WTC11 (cell line): ENCODE measurements around the gene FAM185A. TPM values are rescaled to one million over a fixed set of nuclear protein-coding genes. Genes with fewer than 3 reads are reported as not detected.

Source experiments
- ATAC-seq: fragments of 200-7000 bp; cut with Tn5 transposase; 2 replicates; pipeline ENCODE4 v1.10.0; 2021; ENCODE audit warnings: mild to moderate bottlenecking, moderate library complexity
- CTCF ChIA-PET: fragments of 300-600 bp; sonication (Branson Sonifier 250); formaldehyde crosslinking; loops from one replicate; lab custom pipeline; 2021; ENCODE audit warnings: antibody characterized with exemption; lab: Charles Lee
- POLR2A ChIA-PET: fragments of 350-600 bp; sonication (Branson Sonifier 250); formaldehyde crosslinking; loops from one replicate; lab custom pipeline; 2021; ENCODE audit warnings: antibody characterized with exemption; lab: Charles Lee
- DNase-seq: peaks from one replicate; pipeline ENCODE4 v3.0.0; 2021; ENCODE audit warnings: low spot score
- H3K27ac Mint-ChIP-seq: 2 replicates; pipeline ENCODE4 v1.8.0; 2021; ENCODE audit warnings: mixed read lengths
- H3K27me3 Mint-ChIP-seq: 2 replicates; pipeline ENCODE4 v1.8.0; 2021; ENCODE audit warnings: low read depth, mild to moderate bottlenecking, moderate library complexity, mixed read lengths
- H3K36me3 Mint-ChIP-seq: 2 replicates; pipeline ENCODE4 v1.8.0; 2021; ENCODE audit warnings: mixed read lengths
- H3K4me1 Mint-ChIP-seq: 2 replicates; pipeline ENCODE4 v1.8.0; 2022; ENCODE audit warnings: mixed read lengths
- H3K4me3 Mint-ChIP-seq: 2 replicates; pipeline ENCODE4 v1.8.0; 2021; ENCODE audit warnings: mild to moderate bottlenecking, moderate library complexity, mixed read lengths
- H3K9me3 Mint-ChIP-seq: 2 replicates; pipeline ENCODE4 v1.8.0; 2021; ENCODE audit warnings: mixed read lengths
- ATF1 ChIP-seq: sonication (generic); formaldehyde crosslinking; IDR thresholded peaks from 2 replicates; pipeline ENCODE4 v1.8.1; 2023; ENCODE audit warnings: mild to moderate bottlenecking, moderate library complexity, missing genetic modification reagents
- E2F5 ChIP-seq: sonication (generic); formaldehyde crosslinking; IDR thresholded peaks from 2 replicates; pipeline ENCODE4 v1.8.1; 2022; ENCODE audit warnings: mild to moderate bottlenecking, moderate library complexity, missing genetic modification reagents
- ELF4 ChIP-seq: sonication (generic); formaldehyde crosslinking; IDR thresholded peaks from 2 replicates; pipeline ENCODE4 v1.8.1; 2022; ENCODE audit warnings: low read depth, mild to moderate bottlenecking, moderate library complexity, missing genetic modification reagents
- EMX1 ChIP-seq: fragments of 250-450 bp; sonication (Bioruptor Pico); IDR thresholded peaks from 2 replicates; pipeline ENCODE4 v1.8.0; 2021; ENCODE audit warnings: mild to moderate bottlenecking
- ESRRA ChIP-seq: sonication (generic); formaldehyde crosslinking; IDR thresholded peaks from 2 replicates; pipeline ENCODE4 v1.8.1; 2022; ENCODE audit warnings: mild to moderate bottlenecking, missing genetic modification reagents, borderline replicate concordance
- FOXP4 ChIP-seq: sonication (generic); formaldehyde crosslinking; IDR thresholded peaks from 2 replicates; pipeline ENCODE4 v1.8.0; 2022; ENCODE audit warnings: mild to moderate bottlenecking, missing genetic modification reagents
- GTF2I ChIP-seq: fragments of 250-450 bp; sonication (Bioruptor Pico); conservative IDR thresholded peaks from 2 replicates; pipeline ENCODE4 v1.4.0; 2021; ENCODE audit warnings: mild to moderate bottlenecking
- NFATC4 ChIP-seq: fragments of 250-450 bp; sonication (Bioruptor Pico); IDR thresholded peaks from 2 replicates; pipeline ENCODE4 v1.9.0; 2021; ENCODE audit warnings: mild to moderate bottlenecking
- NFYB ChIP-seq: sonication (generic); formaldehyde crosslinking; conservative IDR thresholded peaks from 2 replicates; pipeline ENCODE4 v1.8.0; 2022; ENCODE audit warnings: low read depth, missing genetic modification reagents
- PRDM15 ChIP-seq: sonication (generic); formaldehyde crosslinking; IDR thresholded peaks from 2 replicates; pipeline ENCODE4 v1.8.0; 2022; ENCODE audit warnings: missing genetic modification reagents
- PREB ChIP-seq: sonication (generic); formaldehyde crosslinking; IDR thresholded peaks from 2 replicates; pipeline ENCODE4 v1.8.1; 2022; ENCODE audit warnings: mild to moderate bottlenecking, missing genetic modification reagents, moderate library complexity, borderline replicate concordance
- SP1 ChIP-seq: sonication (generic); formaldehyde crosslinking; conservative IDR thresholded peaks from 2 replicates; pipeline ENCODE4 v1.8.1; 2022; ENCODE audit warnings: missing genetic modification reagents
- TEAD4 ChIP-seq: sonication (generic); formaldehyde crosslinking; IDR thresholded peaks from 2 replicates; pipeline ENCODE4 v1.8.0; 2022; ENCODE audit warnings: mild to moderate bottlenecking, missing genetic modification reagents
- USF2 ChIP-seq: sonication (generic); formaldehyde crosslinking; IDR thresholded peaks from 2 replicates; pipeline ENCODE4 v1.8.1; 2023; ENCODE audit warnings: mild to moderate bottlenecking, missing genetic modification reagents, moderate library complexity
- ZBTB21 ChIP-seq: sonication (generic); formaldehyde crosslinking; IDR thresholded peaks from 2 replicates; pipeline ENCODE4 v1.8.1; 2023; ENCODE audit warnings: mild to moderate bottlenecking, missing genetic modification reagents, borderline replicate concordance
- ZNF121 ChIP-seq: sonication (generic); formaldehyde crosslinking; IDR thresholded peaks from 2 replicates; pipeline ENCODE4 v1.8.0; 2023; ENCODE audit warnings: missing genetic modification reagents
- ZNF671 ChIP-seq: fragments of 250-450 bp; sonication (Bioruptor Pico); IDR thresholded peaks from 2 replicates; pipeline ENCODE4 v1.8.0; 2021; ENCODE audit warnings: mild to moderate bottlenecking
- total RNA-seq: library from RNA; stranded (reverse); gene quantifications from 3 replicates; pipeline ENCODE4 v1.2.3, GENCODE V29; 2021

FAM185A gene
- total RNA-seq, 1 experiment from 2014 or later = 8.6 TPM

GRCh38 chr7:102829075-102829474, 80.3 kb downstream of the FAM185A start:
- DNase-seq (no peak), ATAC-seq (no peak)
- ChIA-PET POLR2A (no interaction called here), CTCF (no interaction called here)
- peaks cover 8% of the 10 kb centered on the region for H3K4me1 Mint-ChIP-seq
- no peak overlapping the region for H3K4me3 Mint-ChIP-seq
- no peaks in the 10 kb centered on the region for H3K27me3 Mint-ChIP-seq
- no peaks in the 10 kb centered on the region for H3K9me3 Mint-ChIP-seq
- peaks cover 6% of the 10 kb centered on the region; the same call in 1 of the 2 replicates for H3K36me3 Mint-ChIP-seq
- H3K27ac Mint-ChIP-seq = no peak overlapping the region
- TF ChIP-seq ZNF671 (CRISPR knock-in tag) = no peak
- TF ChIP-seq PRDM15 (CRISPR knock-in tag) = no peak
- TF ChIP-seq ZNF121 (CRISPR knock-in tag) = no peak
- TF ChIP-seq ATF1 (CRISPR knock-in tag) = no peak
- TF ChIP-seq ESRRA (CRISPR knock-in tag) = no peak
- no peak for TF ChIP-seq PREB (CRISPR knock-in tag)
- TF ChIP-seq ZBTB21 (CRISPR knock-in tag) = no peak
- TF ChIP-seq NFYB (CRISPR knock-in tag) = no peak
- no peak for TF ChIP-seq SP1 (CRISPR knock-in tag)
- no peak for TF ChIP-seq E2F5 (CRISPR knock-in tag)
- TF ChIP-seq TEAD4 (CRISPR knock-in tag) = no peak

GRCh38 chr7:102830197-102830596, 81.4 kb downstream of the FAM185A start:
- no peaks in the 10 kb centered on the region for H3K27me3 Mint-ChIP-seq
- no peaks in the 10 kb centered on the region for H3K9me3 Mint-ChIP-seq
- no peak overlapping the region for H3K4me3 Mint-ChIP-seq
- DNase-seq = no peak
- ChIA-PET POLR2A (no interaction called here), CTCF (no interaction called here)
- ATAC-seq = no peak
- H3K36me3 Mint-ChIP-seq = peaks cover 6% of the 10 kb centered on the region; the same call in 1 of the 2 replicates
- peaks cover 8% of the 10 kb centered on the region for H3K4me1 Mint-ChIP-seq
- no peak for TF ChIP-seq ELF4 (CRISPR knock-in tag)
- no peak for TF ChIP-seq GTF2I (CRISPR knock-in tag)
- no peak for TF ChIP-seq EMX1 (CRISPR knock-in tag)
- no peak for TF ChIP-seq NFATC4
- TF ChIP-seq FOXP4 (CRISPR knock-in tag) = no peak
- no peak for TF ChIP-seq ZNF671 (CRISPR knock-in tag)
- TF ChIP-seq USF2 = no peak
- TF ChIP-seq, all 79 proteins: peak for 0
- H3K27ac Mint-ChIP-seq = no peak overlapping the region
